ENCODE measurements around the gene RAVER2. TPM values are rescaled to one million over a fixed set of nuclear protein-coding genes. Genes with fewer than 3 reads are reported as not detected.
"Not testable (repeated sequence)": the region's sequence is repeated elsewhere in the genome, so short reads cannot be mapped to it uniquely, and the experiment has no call there.

Gene RAVER2
- total RNA-seq, 1 experiment from 2014 or later: 20.3 TPM

DNA sequence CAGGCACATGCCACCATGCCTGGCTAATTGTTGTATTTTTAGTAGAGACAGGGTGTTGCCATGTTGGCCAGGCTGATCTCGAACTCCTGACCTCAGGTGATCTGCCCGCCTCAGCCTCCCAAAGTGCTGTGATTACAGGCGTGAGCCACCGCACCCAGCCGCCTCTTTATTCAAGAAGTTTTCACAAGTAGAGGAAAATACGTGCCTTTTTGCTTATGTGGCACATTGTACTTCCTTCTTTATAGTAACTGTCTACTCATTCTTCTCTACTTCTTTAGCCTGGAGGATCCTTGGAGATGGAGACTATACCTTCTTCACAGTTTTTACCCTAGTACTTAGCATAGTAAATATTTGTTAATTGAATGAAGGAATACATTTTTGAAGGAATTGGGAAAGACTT lies 37.2 kb downstream of the RAVER2 start:
- POLR2A ChIA-PET; H3K27me3 Mint-ChIP-seq (ENCODE audit: low read depth); H3K27ac Mint-ChIP-seq; H3K4me3 Mint-ChIP-seq; ATAC-seq; DNase-seq (ENCODE audit: low spot score); H3K9me3 Mint-ChIP-seq; H3K4me1 Mint-ChIP-seq; CTCF ChIA-PET: not testable (repeated sequence)
- H3K36me3 Mint-ChIP-seq: peaks cover 27% of the 10 kb centered on the region

DNA sequence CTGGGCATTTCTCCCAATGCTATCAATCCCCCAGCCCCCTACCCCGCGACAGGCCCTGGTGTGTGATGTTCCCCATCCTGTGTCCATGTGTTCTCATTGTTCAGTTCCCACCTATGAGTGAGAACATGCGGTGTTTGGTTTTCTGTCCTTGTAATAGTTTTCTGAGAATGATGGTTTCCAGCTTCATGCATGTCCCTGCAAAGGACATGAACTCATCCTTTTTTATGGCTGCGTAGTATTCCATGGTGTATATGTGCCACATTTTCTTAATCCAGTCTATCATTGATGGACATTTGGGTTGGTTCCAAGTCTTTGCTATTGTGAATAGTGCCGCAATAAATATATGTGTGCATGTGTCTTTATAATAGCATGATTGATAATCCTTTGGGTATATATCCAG lies 38.0 kb downstream of the RAVER2 start:
- H3K9me3 Mint-ChIP-seq: peaks cover 13% of the 10 kb centered on the region
- H3K4me3 Mint-ChIP-seq; H3K27me3 Mint-ChIP-seq (ENCODE audit: low read depth); DNase-seq (ENCODE audit: low spot score); H3K27ac Mint-ChIP-seq; POLR2A ChIA-PET; CTCF ChIA-PET; H3K4me1 Mint-ChIP-seq; ATAC-seq: not testable (repeated sequence)
- H3K36me3 Mint-ChIP-seq: peaks cover 32% of the 10 kb centered on the region

- DNase-seq (ENCODE audit: low spot score) (no peak), ATAC-seq (no peak)
- CTCF ChIA-PET: no interaction called here
- H3K27ac Mint-ChIP-seq: no peak overlapping the region
- peaks cover 51% of the 10 kb centered on the region for H3K36me3 Mint-ChIP-seq
- no peak for TF ChIP-seq ETV6 (CRISPR knock-in tag; IDR thresholded peaks at IDR 0.05)
- no peak for TF ChIP-seq ZNF121 (CRISPR knock-in tag; IDR thresholded peaks at IDR 0.05)
- no peak for TF ChIP-seq SP1 (CRISPR knock-in tag; conservative IDR thresholded peaks at IDR 0.05)
- no peak for TF ChIP-seq STAT6 (CRISPR knock-in tag; conservative IDR thresholded peaks at IDR 0.05; ENCODE audit: low read depth)
- no peak for TF ChIP-seq CTCF (IDR thresholded peaks at IDR 0.05)
- no peak for TF ChIP-seq MAX (CRISPR knock-in tag; IDR thresholded peaks at IDR 0.05)
- no peak for TF ChIP-seq ZNF263 (CRISPR knock-in tag; IDR thresholded peaks at IDR 0.05; ENCODE audit: low read depth)
- TF ChIP-seq, protein P1, sequence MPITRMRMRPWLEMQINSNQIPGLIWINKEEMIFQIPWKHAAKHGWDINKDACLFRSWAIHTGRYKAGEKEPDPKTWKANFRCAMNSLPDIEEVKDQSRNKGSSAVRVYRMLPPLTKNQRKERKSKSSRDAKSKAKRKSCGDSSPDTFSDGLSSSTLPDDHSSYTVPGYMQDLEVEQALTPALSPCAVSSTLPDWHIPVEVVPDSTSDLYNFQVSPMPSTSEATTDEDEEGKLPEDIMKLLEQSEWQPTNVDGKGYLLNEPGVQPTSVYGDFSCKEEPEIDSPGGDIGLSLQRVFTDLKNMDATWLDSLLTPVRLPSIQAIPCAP (CRISPR knock-in tag; IDR thresholded peaks at IDR 0.05): no peak
- TF ChIP-seq SMAD4 (CRISPR knock-in tag; IDR thresholded peaks at IDR 0.05): no peak
- no peak for TF ChIP-seq FOXK1 (CRISPR knock-in tag; IDR thresholded peaks at IDR 0.05)
- TF ChIP-seq NFE2L1 (CRISPR knock-in tag; IDR thresholded peaks at IDR 0.05): no peak
- TF ChIP-seq CDX4 (CRISPR knock-in tag; IDR thresholded peaks at IDR 0.05; ENCODE audit: borderline replicate concordance): no peak
- TF ChIP-seq, protein P2, sequence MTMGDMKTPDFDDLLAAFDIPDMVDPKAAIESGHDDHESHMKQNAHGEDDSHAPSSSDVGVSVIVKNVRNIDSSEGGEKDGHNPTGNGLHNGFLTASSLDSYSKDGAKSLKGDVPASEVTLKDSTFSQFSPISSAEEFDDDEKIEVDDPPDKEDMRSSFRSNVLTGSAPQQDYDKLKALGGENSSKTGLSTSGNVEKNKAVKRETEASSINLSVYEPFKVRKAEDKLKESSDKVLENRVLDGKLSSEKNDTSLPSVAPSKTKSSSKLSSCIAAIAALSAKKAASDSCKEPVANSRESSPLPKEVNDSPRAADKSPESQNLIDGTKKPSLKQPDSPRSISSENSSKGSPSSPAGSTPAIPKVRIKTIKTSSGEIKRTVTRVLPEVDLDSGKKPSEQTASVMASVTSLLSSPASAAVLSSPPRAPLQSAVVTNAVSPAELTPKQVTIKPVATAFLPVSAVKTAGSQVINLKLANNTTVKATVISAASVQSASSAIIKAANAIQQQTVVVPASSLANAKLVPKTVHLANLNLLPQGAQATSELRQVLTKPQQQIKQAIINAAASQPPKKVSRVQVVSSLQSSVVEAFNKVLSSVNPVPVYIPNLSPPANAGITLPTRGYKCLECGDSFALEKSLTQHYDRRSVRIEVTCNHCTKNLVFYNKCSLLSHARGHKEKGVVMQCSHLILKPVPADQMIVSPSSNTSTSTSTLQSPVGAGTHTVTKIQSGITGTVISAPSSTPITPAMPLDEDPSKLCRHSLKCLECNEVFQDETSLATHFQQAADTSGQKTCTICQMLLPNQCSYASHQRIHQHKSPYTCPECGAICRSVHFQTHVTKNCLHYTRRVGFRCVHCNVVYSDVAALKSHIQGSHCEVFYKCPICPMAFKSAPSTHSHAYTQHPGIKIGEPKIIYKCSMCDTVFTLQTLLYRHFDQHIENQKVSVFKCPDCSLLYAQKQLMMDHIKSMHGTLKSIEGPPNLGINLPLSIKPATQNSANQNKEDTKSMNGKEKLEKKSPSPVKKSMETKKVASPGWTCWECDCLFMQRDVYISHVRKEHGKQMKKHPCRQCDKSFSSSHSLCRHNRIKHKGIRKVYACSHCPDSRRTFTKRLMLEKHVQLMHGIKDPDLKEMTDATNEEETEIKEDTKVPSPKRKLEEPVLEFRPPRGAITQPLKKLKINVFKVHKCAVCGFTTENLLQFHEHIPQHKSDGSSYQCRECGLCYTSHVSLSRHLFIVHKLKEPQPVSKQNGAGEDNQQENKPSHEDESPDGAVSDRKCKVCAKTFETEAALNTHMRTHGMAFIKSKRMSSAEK (CRISPR knock-in tag; IDR thresholded peaks at IDR 0.05; ENCODE audit: borderline replicate concordance): no peak
- no peak for TF ChIP-seq TCF7 (CRISPR knock-in tag; IDR thresholded peaks at IDR 0.05; ENCODE audit: low read depth)
- TF ChIP-seq MXD4 (CRISPR knock-in tag; IDR thresholded peaks at IDR 0.05; ENCODE audit: borderline replicate concordance): no peak
- TF ChIP-seq JUN (CRISPR knock-in tag; IDR thresholded peaks at IDR 0.05): no peak
- TF ChIP-seq SOX15 (CRISPR knock-in tag; IDR thresholded peaks at IDR 0.05): no peak
- no peak for TF ChIP-seq ZNF416 (CRISPR knock-in tag; IDR thresholded peaks at IDR 0.05)
- no peak for TF ChIP-seq GABPB1 (CRISPR knock-in tag; IDR thresholded peaks at IDR 0.05)
- no peaks in the 10 kb centered on the region for H3K4me1 Mint-ChIP-seq
- H3K9me3 Mint-ChIP-seq: peaks cover 36% of the 10 kb centered on the region
- no peak overlapping the region for H3K4me3 Mint-ChIP-seq
- no peaks in the 10 kb centered on the region for H3K27me3 Mint-ChIP-seq (ENCODE audit: low read depth)
- POLR2A ChIA-PET: no interaction called here
Measured at GRCh38 chr1:64790832-64791487, 46.1 kb downstream of the RAVER2 start.
